Neutrophil (primary cell): ENCODE results near the gene C7orf25.

Source experiments
- H3K27ac ChIP-seq: fragments of 200-600 bp; sonication (generic); 2 replicates; pipeline ENCODE4 v1.5.1; 2016; ENCODE audit warnings: mild to moderate bottlenecking, moderate library complexity
- H3K27me3 ChIP-seq: fragments of 200-600 bp; sonication (generic); 2 replicates; pipeline ENCODE4 v1.6.0; 2016; ENCODE audit warnings: mild to moderate bottlenecking
- H3K36me3 ChIP-seq: fragments of 200-600 bp; sonication (generic); 2 replicates; pipeline ENCODE4 v1.5.1; 2017
- H3K4me1 ChIP-seq, 2 experiments: fragments of 200-600 bp in 1 of 2; sonication (generic) in 1 of 2; 1 replicate in 1 of 2; 2 replicates in 1 of 2; pipeline versions ENCODE4 v1.5.1 to v1.6.1; 2013 to 2016; ENCODE audit warnings: low read depth in 1 of 2, low read length in 1 of 2, mild to moderate bottlenecking in 1 of 2, moderate library complexity in 1 of 2; ENCODE audit not compliant: control insufficient read depth in 1 of 2, insufficient read depth in 1 of 2
- H3K4me3 ChIP-seq, 2 experiments: fragments of 200-600 bp in 1 of 2; sonication (generic) in 1 of 2; 1 replicate in 1 of 2; 2 replicates in 1 of 2; pipeline ENCODE4 v1.5.1; 2013 to 2016; ENCODE audit warnings: low read depth in 1 of 2, low read length in 1 of 2, mild to moderate bottlenecking in 1 of 2, moderate library complexity in 1 of 2
- H3K9me3 ChIP-seq: fragments of 200-600 bp; sonication (generic); 2 replicates; pipeline ENCODE4 v1.5.1; 2016
- CTCF ChIP-seq: fragments of 200-600 bp; sonication (generic); IDR thresholded peaks from 2 replicates; pipeline ENCODE4 v1.5.1; 2016; ENCODE audit warnings: antibody characterized with exemption

Gene C7orf25

GRCh38 chr7:42928754-42929153 lies 16.9 kb upstream of the C7orf25 start:
- H3K4me1 ChIP-seq: peaks cover 69% of the 10 kb centered on the region in 2 experiments
- TF ChIP-seq CTCF: no peak

GRCh38 chr7:42926204-42926603 lies 14.3 kb upstream of the C7orf25 start:
- peak overlapping the region; percentile 11 to 19 for H3K4me3 ChIP-seq
- no peaks in the 10 kb centered on the region for H3K9me3 ChIP-seq
- no peak for TF ChIP-seq CTCF
- H3K4me1 ChIP-seq: peaks cover 48 to 59% of the 10 kb centered on the region in 2 experiments
- H3K27ac ChIP-seq: peak overlapping the region; percentile 75
- H3K36me3 ChIP-seq: peaks cover 36% of the 10 kb centered on the region
- no peaks in the 10 kb centered on the region for H3K27me3 ChIP-seq

More at GRCh38 chr7:42928754-42929153, 16.9 kb upstream of the C7orf25 start:
- Histone ChIP-seq H3K27me3 (no peaks in the 10 kb centered on the region), H3K9me3 (no peaks in the 10 kb centered on the region), H3K36me3 (peaks cover 12% of the 10 kb centered on the region), H3K27ac (no peak overlapping the region), H3K4me3 (no peak overlapping the region)

- Histone ChIP-seq H3K9me3 (no peaks in the 10 kb centered on the region), H3K36me3 (peaks cover 42% of the 10 kb centered on the region), H3K27ac (peak overlapping the region; percentile 75), H3K27me3 (no peaks in the 10 kb centered on the region), H3K4me3 (peak overlapping the region; percentile 11 to 19), H3K4me1 (peaks cover 42 to 53% of the 10 kb centered on the region in 2 experiments)
- no peak for TF ChIP-seq CTCF
Observed at GRCh38 chr7:42925630-42926029, 13.8 kb upstream of the C7orf25 start.

- no peak for TF ChIP-seq CTCF
- H3K36me3 ChIP-seq: peaks cover 55% of the 10 kb centered on the region
- no peaks in the 10 kb centered on the region for H3K27me3 ChIP-seq
- peaks cover 29 to 40% of the 10 kb centered on the region in 2 experiments for H3K4me1 ChIP-seq
- H3K4me3 ChIP-seq: no peak overlapping the region
- peak overlapping the region; percentile 75 for H3K27ac ChIP-seq
- H3K9me3 ChIP-seq: no peaks in the 10 kb centered on the region
Observed at GRCh38 chr7:42924223-42924838, 12.5 kb upstream of the C7orf25 start.

GRCh38 chr7:42922017-42922753 lies 10.3 kb upstream of the C7orf25 start:
- Histone ChIP-seq H3K9me3 (no peaks in the 10 kb centered on the region), H3K36me3 (peaks cover 72% of the 10 kb centered on the region), H3K27me3 (no peaks in the 10 kb centered on the region), H3K4me1 (peaks cover 19 to 25% of the 10 kb centered on the region in 2 experiments), H3K4me3 (no peak overlapping the region), H3K27ac (no peak overlapping the region)
- TF ChIP-seq CTCF: no peak
